NCI-H446 (cell line): Measurements from ENCODE around the gene FNDC10.
"Not testable (repeated sequence)": the region's sequence is repeated elsewhere in the genome, so short reads cannot be mapped to it uniquely, and the experiment has no call there.

Experiments
- DNase-seq, 2 experiments: peaks; one replicate each; lab custom pipeline; 2025; lab: John Stamatoyannopoulos, UW

Gene FNDC10

GRCh38 chr1:1599935-1600860, at the start of gene FNDC10:
Gene FNDC10 (minus strand): TSS chr1:1600135. CDS start chr1:1600015, 120 bp downstream.
- no peak for DNase-seq

- not testable (repeated sequence) for DNase-seq
These were observed 48.3 kb upstream of the FNDC10 start for GRCh38 chr1:1648265-1648664.

GRCh38 chr1:1647567-1648241, 47.8 kb upstream of the FNDC10 start:
- not testable (repeated sequence) for DNase-seq

DNA sequence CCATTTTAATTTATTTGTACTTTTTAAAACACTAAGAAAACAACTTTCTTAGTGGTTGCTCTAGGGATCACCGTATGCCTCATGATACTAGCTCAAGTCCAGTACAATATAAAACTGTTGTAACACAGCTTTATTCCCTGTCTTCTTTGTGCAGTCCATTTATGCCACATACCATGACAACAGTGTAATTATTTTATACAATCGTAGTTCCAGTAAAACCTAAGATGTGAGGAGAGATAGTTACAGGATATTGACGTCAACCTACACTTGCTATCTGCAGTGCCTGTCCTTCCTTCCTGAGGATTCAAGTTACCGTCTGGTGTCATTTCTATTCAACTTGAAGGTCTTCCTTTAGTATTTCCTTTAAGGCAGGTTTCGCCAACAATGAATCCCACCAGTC, 46.4 kb upstream of the FNDC10 start:
- DNase-seq: not testable (repeated sequence)

- not testable (repeated sequence) for DNase-seq
These were observed 41.0 kb upstream of the FNDC10 start for GRCh38 chr1:1640711-1641461.

- not testable (repeated sequence) for DNase-seq
These were observed 40.1 kb upstream of the FNDC10 start for GRCh38 chr1:1640081-1640480.

DNA sequence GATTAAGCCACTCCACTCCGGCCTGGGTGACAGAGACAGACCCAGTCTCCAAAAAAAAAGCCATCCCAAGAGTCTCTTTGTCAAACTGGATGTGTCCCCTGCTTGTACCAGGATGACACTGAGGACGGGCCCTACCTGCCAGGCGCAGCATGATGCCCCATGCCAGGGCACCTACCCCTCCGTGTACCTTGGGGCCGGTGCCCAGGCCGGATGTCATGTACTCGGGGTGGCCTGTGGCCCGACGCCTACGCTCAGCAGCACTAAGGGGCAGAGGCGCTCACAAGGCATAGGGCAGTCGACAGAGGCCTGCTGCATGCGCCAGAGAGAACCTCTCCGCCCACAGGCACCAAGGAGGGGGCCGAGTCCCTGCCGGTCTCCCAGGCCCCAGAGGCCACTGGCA, 39.4 kb upstream of the FNDC10 start:
- DNase-seq: not testable (repeated sequence)

GRCh38 chr1:1638528-1638927, 38.6 kb upstream of the FNDC10 start:
- not testable (repeated sequence) for DNase-seq

DNA sequence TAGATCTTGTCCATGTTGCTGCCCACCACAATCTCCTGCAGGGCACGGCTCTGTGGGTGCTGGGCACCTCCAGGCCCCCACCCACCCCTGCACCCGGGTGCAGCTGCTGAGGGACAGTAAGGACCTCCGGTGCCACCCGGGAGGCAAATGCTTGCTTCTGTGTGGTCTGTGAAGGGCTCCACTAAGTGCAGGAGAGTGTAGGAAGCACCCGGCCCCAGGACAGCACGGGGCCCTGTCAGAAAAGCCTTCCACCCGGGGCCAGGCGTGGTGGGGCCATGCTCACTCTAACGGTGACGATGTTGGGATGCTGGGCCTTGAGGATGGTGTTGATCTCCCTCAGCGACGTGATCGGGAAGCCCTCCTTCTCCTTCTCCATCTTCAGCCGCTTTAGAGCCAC, 37.5 kb upstream of the FNDC10 start:
- not testable (repeated sequence) for DNase-seq

DNA sequence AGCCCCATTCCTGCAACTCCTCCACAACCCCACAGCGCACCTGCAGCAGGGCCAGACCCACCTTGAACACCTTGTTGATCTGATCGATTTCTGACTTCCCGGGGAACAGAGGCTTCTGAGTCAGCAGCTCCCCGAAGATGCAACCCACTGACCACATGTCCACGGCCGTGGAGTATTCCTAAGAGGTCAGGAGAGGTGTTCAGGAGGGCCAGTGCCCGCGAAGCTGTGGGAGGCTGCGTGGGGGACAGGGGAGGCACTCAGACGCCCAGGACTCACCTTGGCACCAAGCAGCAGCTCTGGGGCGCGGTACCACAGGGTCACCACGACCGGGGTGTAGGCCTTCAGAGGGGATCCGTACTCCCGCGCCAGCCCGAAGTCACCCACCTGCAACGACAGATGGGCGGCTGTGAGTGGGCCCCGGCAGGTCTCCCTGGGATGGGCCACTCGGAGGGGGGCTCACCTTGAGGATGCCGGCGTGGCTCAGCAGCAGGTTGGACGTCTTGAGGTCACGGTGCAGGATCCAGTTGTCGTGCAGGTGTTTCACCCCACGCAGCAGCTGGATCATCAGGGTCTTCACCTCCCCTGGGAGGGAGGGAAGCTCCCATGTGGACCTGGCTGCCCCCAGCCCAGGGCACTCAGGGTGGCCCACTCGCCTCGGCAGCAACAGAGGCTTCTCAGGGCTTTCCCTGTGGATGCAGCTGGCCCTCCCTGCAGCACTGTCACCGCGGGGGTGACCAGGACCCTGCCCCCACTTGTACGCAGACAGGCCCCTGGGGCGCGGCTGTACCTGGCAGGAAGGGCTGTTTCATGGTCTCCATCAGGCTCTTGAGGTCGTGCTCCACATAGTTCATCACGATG, 36.9 kb upstream of the FNDC10 start:
- not testable (repeated sequence) for DNase-seq

- DNase-seq: not testable (repeated sequence)
These were observed 34.7 kb upstream of the FNDC10 start for GRCh38 chr1:1634613-1635012.

DNA sequence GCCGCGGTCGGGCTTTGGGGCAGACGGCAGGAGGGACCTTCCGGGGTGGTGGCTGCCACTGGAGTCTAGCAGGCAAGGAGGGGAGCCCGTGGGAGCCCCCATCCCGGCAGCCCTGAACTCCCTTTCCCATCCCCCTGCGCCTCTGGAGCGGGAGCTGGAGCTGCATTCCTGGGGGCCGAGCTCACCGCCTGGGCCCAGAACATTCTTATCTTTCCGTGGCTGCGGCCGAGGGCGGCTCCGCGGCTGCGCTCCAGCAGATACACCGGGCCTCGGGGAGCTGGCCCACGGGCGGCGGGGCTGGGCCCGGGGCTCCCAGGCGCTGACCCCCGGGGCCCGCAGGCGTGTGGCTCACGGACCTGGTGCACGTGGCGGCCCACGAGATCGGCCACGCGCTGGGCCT, 33.5 kb upstream of the FNDC10 start:
- not testable (repeated sequence) for DNase-seq

- DNase-seq: no peak
These were observed 32.0 kb upstream of the FNDC10 start, which contains the start of gene MMP23B for GRCh38 chr1:1631782-1632420. Gene MMP23B (plus strand): TSS chr1:1632173. CDS start chr1:1632219, 46 bp downstream.

DNA sequence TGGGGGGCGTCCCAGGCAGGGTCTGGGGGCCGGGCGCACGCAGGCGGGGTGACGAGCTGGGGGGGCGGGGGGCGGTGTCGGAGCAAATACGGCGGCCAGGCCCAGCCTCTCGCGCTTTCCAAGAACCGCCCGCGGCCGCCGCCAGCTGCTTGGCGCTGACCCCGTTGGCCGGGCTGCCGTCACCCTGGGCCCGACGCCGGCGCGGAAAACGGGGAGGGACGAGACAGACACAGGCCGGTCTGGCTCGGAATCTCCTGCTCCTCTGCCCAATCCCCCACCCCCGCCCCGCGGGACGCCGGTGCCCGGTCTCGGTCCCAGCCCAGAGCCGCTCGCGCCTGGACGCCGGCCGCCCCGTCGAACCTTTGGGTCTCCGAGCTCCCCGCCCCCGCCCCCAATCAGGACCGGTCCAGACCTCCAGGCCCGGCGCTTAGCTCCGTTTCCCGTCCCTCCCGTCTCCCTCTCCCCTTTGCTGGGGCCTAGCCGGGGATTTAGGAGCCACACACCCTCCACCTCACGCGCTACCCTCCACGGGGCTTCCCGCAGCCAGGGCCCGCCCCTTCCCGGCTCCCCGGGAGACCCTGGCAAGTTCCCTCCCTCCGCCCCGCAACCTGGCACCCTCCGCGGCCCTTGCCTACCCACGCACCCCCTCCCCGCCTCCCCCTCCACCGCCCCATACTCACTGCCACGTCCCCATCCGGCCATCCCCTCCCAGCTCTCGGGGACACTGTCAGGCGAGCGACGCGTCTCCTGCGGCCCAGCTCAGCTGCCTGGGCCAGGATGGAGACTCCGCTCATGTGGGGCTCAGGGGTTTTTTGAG, 31.2 kb upstream of the FNDC10 start:
- no peak for DNase-seq

GRCh38 chr1:1630191-1630964, 30.4 kb upstream of the FNDC10 start:
- DNase-seq: no peak

GRCh38 chr1:1629430-1630190, 29.7 kb upstream of the FNDC10 start:
- no peak for DNase-seq

DNA sequence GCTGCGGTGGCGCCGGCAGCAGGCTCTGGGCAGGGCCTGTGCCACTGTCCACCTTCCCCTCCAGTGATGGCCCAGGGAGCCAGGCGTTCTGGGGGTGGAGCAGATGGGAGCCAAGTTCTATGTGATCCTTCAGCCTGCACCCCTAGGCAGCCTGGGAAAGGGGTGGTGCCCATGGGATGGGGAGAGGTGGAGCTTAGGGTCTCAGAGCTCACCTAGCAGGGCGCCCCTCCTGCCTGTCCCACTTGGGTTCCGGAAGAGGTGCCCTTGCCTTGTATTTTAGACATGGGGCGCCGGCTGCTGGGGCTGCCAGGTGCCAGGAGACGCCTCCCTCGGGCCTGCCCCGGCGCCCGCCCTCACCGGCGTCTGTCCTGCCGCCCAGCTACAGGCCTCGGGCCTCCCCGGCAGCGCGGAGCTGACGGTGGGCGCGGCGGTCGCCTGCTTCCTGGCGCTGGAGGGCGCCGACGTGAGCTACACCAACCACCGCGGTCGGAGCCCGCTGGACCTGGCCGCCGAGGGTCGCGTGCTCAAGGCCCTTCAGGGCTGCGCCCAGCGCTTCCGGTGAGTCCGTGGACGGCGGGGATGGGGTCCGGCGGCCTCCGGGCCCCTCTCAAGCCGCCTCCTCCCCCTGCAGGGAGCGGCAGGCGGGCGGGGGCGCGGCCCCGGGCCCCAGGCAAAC, 29.0 kb upstream of the FNDC10 start:
- no peak for DNase-seq
